NT2/D1 (cell line): ENCODE measurements around the gene MADD.

ENCODE experiments used
- SUZ12 ChIP-seq: IDR thresholded peaks from 2 replicates; pipeline ENCODE4 v1.6.1; 2011; ENCODE audit not compliant: insufficient read length, insufficient read depth; ENCODE audit errors: extremely low read depth
- YY1 ChIP-seq: IDR thresholded peaks from 2 replicates; pipeline ENCODE4 v1.6.1; 2011; ENCODE audit not compliant: insufficient read length, insufficient read depth
- ZNF274 ChIP-seq: IDR thresholded peaks from 2 replicates; pipeline ENCODE4 v1.6.1; 2011; ENCODE audit warnings: mild to moderate bottlenecking, low read depth, low read length

DNA sequence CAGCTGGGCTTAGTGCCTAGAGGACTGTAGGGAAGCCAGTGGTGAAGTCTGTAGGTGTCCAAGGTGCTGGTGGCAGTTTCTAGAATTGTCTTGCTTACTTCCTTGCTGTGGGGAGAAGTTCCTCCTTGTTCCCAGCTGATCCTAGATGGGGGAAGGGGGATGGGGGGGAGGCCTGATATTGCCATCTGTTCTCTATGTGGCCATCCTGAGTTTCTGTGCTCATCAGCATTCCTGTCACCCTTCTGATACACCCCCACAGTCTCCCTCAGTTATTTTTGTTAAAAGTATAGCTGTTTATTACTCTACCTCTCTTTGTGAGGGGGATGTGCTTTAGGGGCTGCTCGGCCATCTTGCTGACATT, 36.5 kb downstream of the MADD start:
- TF ChIP-seq SUZ12 (no peak), ZNF274 (no peak), YY1 (no peak)
